MM.1S (cell line): ENCODE measurements around the gene AGBL1.

ENCODE experiments used
- DNase-seq: peaks from one replicate; pipeline ENCODE4 v3.0.0-alpha.2; 2015
- H2AFZ ChIP-seq: fragments of 300-600 bp; sonication (generic); 2 replicates; pipeline ENCODE4 v1.6.0; 2016; ENCODE audit warnings: antibody characterized with exemption, low read length
- H3F3A ChIP-seq: fragments of 300-600 bp; sonication (generic); 2 replicates; pipeline ENCODE4 v1.6.1; 2016; ENCODE audit warnings: mild to moderate bottlenecking, antibody characterized with exemption, low read length, moderate library complexity, mixed read lengths; ENCODE audit not compliant: insufficient read depth
- H3K27ac ChIP-seq: fragments of 300-600 bp; sonication (generic); 2 replicates; pipeline ENCODE4 v1.5.1; 2016; ENCODE audit warnings: mild to moderate bottlenecking, low read length
- H3K27me3 ChIP-seq: fragments of 300-600 bp; sonication (generic); replicated peaks from 2 replicates; pipeline ENCODE4 v1.6.0; 2016; ENCODE audit warnings: low read length; ENCODE audit not compliant: insufficient read depth
- H3K36me3 ChIP-seq: fragments of 300-600 bp; sonication (generic); replicated peaks from 2 replicates; pipeline ENCODE4 v1.6.1; 2016; ENCODE audit warnings: mild to moderate bottlenecking, low read length, mixed read lengths; ENCODE audit not compliant: insufficient read depth
- H3K4me1 ChIP-seq: fragments of 300-600 bp; sonication (generic); 2 replicates; pipeline ENCODE4 v1.6.1; 2016; ENCODE audit warnings: low read length, mixed read lengths
- H3K4me2 ChIP-seq: fragments of 300-600 bp; sonication (generic); 2 replicates; pipeline ENCODE4 v1.6.0; 2016; ENCODE audit warnings: low read depth, low read length
- H3K4me3 ChIP-seq: fragments of 300-600 bp; sonication (generic); 2 replicates; pipeline ENCODE4 v1.5.1; 2016; ENCODE audit warnings: low read length, mixed read lengths
- H3K79me2 ChIP-seq: fragments of 300-600 bp; sonication (generic); 2 replicates; pipeline ENCODE4 v1.6.1; 2016; ENCODE audit warnings: mixed run types, low read length, mixed read lengths
- H3K9ac ChIP-seq: fragments of 300-600 bp; sonication (generic); 2 replicates; pipeline ENCODE4 v1.6.1; 2016; ENCODE audit warnings: low read length, mixed read lengths
- H3K9me2 ChIP-seq: fragments of 300-600 bp; sonication (generic); replicated peaks from 2 replicates; pipeline ENCODE4 v1.6.1; 2016; ENCODE audit warnings: mild to moderate bottlenecking, low read length, mixed read lengths; ENCODE audit not compliant: insufficient read depth
- H3K9me3 ChIP-seq: fragments of 300-600 bp; sonication (generic); replicated peaks from 2 replicates; pipeline ENCODE4 v1.6.1; 2016; ENCODE audit warnings: mild to moderate bottlenecking, low read length, mixed read lengths; ENCODE audit not compliant: insufficient read depth
- H4K20me1 ChIP-seq: fragments of 300-600 bp; sonication (generic); 2 replicates; pipeline ENCODE4 v1.6.1; 2016; ENCODE audit warnings: mild to moderate bottlenecking, low read length, moderate library complexity, mixed read lengths; ENCODE audit not compliant: insufficient read depth
- EZH2 ChIP-seq: fragments of 300-600 bp; sonication (generic); optimal IDR thresholded peaks from 2 replicates; pipeline ENCODE3; 2017; ENCODE audit warnings: low read depth, mild to moderate bottlenecking, antibody characterized with exemption, low read length, mixed read lengths
- EZH2phosphoT487 ChIP-seq: fragments of 300-600 bp; sonication (generic); IDR thresholded peaks from 2 replicates; pipeline ENCODE4 v1.6.1; 2018; ENCODE audit warnings: antibody characterized with exemption, low read length
- TF ChIP-seq, protein P1 (sequence below): fragments of 300-600 bp; sonication (generic); IDR thresholded peaks from 2 replicates; pipeline ENCODE4 v1.5.1; 2016; ENCODE audit warnings: antibody characterized with exemption, low read length, mixed read lengths

The AGBL1 gene

DNA sequence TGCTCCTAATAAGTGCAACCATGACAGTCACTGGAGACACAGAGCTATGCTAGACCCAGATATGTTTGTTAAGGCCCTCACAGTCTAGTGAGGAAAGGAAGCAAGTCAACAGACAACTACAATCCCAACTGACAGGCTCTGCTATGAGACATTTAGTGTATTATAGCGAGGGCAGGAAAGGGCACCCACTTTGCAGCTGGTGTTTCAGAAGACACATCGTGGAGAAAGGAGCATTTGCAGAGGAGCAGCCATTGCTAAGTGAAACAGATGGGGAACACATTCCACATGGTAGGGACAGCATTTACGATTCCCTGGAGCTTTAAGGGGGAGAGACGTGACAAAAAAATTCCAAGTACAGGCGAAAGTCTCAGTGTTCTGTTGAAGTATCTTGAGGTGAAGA is 685.6 kb downstream of the AGBL1 start:
- H3K4me2 ChIP-seq, result no peak overlapping the region
- H3K9me2 ChIP-seq, result no peaks in the 10 kb centered on the region
- no peak overlapping the region for H2AFZ ChIP-seq
- H3K4me3 ChIP-seq, result no peak overlapping the region
- no peaks in the 10 kb centered on the region for H3K9me3 ChIP-seq
- DNase-seq, result no peak
- H4K20me1 ChIP-seq, result no peaks in the 10 kb centered on the region
- no peaks in the 10 kb centered on the region for H3K36me3 ChIP-seq
- H3K9ac ChIP-seq, result no peak overlapping the region
- H3K4me1 ChIP-seq, result no peaks in the 10 kb centered on the region
- H3K79me2 ChIP-seq, result no peaks in the 10 kb centered on the region
- TF ChIP-seq, protein P1, sequence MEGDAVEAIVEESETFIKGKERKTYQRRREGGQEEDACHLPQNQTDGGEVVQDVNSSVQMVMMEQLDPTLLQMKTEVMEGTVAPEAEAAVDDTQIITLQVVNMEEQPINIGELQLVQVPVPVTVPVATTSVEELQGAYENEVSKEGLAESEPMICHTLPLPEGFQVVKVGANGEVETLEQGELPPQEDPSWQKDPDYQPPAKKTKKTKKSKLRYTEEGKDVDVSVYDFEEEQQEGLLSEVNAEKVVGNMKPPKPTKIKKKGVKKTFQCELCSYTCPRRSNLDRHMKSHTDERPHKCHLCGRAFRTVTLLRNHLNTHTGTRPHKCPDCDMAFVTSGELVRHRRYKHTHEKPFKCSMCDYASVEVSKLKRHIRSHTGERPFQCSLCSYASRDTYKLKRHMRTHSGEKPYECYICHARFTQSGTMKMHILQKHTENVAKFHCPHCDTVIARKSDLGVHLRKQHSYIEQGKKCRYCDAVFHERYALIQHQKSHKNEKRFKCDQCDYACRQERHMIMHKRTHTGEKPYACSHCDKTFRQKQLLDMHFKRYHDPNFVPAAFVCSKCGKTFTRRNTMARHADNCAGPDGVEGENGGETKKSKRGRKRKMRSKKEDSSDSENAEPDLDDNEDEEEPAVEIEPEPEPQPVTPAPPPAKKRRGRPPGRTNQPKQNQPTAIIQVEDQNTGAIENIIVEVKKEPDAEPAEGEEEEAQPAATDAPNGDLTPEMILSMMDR, result no peak
- TF ChIP-seq EZH2phosphoT487, result no peak
- no peak for TF ChIP-seq EZH2
- H3K27ac ChIP-seq, result no peak overlapping the region
- H3F3A ChIP-seq, result no peaks in the 10 kb centered on the region
- no peaks in the 10 kb centered on the region for H3K27me3 ChIP-seq

DNA sequence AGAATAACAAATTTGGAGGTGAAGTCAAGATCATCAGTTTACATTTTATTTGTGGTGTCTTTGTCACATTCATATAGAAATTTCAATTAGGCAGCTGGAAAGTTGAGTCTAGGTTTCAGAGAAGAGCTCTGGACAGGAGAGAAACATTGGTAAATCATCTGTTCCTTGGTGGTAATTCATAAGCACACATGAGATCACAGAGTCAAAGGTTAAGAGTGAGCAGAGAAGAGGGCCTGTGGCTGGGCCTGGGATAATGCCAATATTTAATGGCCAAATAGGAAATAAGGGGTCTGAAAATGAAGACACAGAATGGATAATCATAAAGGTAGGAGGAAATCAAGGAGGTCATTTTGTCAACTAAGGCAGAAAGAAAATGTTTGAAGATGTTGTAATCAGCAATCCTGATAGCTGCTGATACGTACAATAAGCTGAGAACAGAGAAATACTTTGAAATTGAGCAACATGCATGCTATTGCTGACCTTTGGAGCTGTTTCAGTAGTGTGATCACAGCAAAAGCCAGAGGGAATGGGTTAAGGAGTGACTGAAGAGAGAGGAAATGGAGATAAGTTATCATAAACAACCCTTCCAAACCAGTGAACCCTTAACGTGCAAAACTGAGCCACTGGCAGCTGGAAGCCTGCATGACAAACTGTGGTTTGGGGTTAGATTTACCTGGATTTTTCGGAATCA is 692.8 kb downstream of the AGBL1 start:
- H3K4me2 ChIP-seq, result no peak overlapping the region
- H3K9ac ChIP-seq, result no peak overlapping the region
- H3K79me2 ChIP-seq, result no peaks in the 10 kb centered on the region
- no peaks in the 10 kb centered on the region for H3K9me2 ChIP-seq
- no peaks in the 10 kb centered on the region for H3K36me3 ChIP-seq
- H3F3A ChIP-seq, result no peaks in the 10 kb centered on the region
- DNase-seq, result no peak
- no peak overlapping the region for H3K27ac ChIP-seq
- H3K4me3 ChIP-seq, result no peak overlapping the region
- no peak overlapping the region for H2AFZ ChIP-seq
- no peaks in the 10 kb centered on the region for H3K27me3 ChIP-seq
- no peaks in the 10 kb centered on the region for H3K4me1 ChIP-seq
- H3K9me3 ChIP-seq, result no peaks in the 10 kb centered on the region
- no peaks in the 10 kb centered on the region for H4K20me1 ChIP-seq
- TF ChIP-seq EZH2phosphoT487 (no peak), EZH2 (no peak)
- TF ChIP-seq, protein P1, result no peak

DNA sequence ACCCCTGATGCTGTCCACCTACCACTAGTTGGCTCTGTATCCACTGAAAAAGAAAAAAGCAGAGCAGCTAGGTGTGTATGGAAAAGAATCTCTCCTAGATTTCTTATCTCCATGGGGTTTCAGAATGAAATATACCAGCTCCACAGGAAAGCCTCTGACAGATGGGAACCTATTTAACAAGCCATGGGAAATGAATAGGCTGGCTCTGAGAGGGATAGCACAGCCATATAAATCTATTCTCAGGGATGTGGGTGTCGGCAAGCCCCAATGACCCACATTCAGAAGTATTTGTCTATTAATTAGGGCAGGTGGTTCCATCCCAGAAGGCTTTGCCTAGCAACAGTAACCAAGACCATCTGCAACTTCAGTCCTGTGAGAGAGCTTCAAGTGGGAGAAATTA is 694.1 kb downstream of the AGBL1 start:
- no peaks in the 10 kb centered on the region for H3K9me2 ChIP-seq
- H3K9me3 ChIP-seq, result no peaks in the 10 kb centered on the region
- H3K4me3 ChIP-seq, result no peak overlapping the region
- no peaks in the 10 kb centered on the region for H3K79me2 ChIP-seq
- no peaks in the 10 kb centered on the region for H4K20me1 ChIP-seq
- H2AFZ ChIP-seq, result no peak overlapping the region
- no peak overlapping the region for H3K4me2 ChIP-seq
- H3K27ac ChIP-seq, result no peak overlapping the region
- no peaks in the 10 kb centered on the region for H3K27me3 ChIP-seq
- DNase-seq, result no peak
- no peaks in the 10 kb centered on the region for H3K36me3 ChIP-seq
- no peaks in the 10 kb centered on the region for H3K4me1 ChIP-seq
- no peaks in the 10 kb centered on the region for H3F3A ChIP-seq
- TF ChIP-seq EZH2phosphoT487 (no peak), EZH2 (no peak)
- TF ChIP-seq, protein P1, result no peak
- no peak overlapping the region for H3K9ac ChIP-seq
